ENCODE results near the gene TIMM50.

- TF ChIP-seq, protein P1, sequence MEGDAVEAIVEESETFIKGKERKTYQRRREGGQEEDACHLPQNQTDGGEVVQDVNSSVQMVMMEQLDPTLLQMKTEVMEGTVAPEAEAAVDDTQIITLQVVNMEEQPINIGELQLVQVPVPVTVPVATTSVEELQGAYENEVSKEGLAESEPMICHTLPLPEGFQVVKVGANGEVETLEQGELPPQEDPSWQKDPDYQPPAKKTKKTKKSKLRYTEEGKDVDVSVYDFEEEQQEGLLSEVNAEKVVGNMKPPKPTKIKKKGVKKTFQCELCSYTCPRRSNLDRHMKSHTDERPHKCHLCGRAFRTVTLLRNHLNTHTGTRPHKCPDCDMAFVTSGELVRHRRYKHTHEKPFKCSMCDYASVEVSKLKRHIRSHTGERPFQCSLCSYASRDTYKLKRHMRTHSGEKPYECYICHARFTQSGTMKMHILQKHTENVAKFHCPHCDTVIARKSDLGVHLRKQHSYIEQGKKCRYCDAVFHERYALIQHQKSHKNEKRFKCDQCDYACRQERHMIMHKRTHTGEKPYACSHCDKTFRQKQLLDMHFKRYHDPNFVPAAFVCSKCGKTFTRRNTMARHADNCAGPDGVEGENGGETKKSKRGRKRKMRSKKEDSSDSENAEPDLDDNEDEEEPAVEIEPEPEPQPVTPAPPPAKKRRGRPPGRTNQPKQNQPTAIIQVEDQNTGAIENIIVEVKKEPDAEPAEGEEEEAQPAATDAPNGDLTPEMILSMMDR (IDR thresholded peaks at IDR 0.05 in 4 of 5, conservative IDR thresholded peaks at IDR 0.05 in 1 of 5), result no peak
- no peak for TF ChIP-seq POLR2A (IDR thresholded peaks at IDR 0.05)
Observed at GRCh38 chr19:39518458-39518857, 37.8 kb downstream of the TIMM50 start.

Data from gastrocnemius medialis (tissue), 4 donors.